ENCODE measurements around the gene GFI1B. TPM values are rescaled to one million over a fixed set of nuclear protein-coding genes. Genes with fewer than 3 reads are reported as not detected.
A peak's percentile ranks its signal among the peaks of the same experiment; 100 is the strongest.

GFI1B gene
- total RNA-seq, 1 experiment from 2014 or later, result 0.77 TPM

GRCh38 chr9:133027134-133027533 lies 48.6 kb downstream of the GFI1B start (continued):
- TF ChIP-seq USF2 (CRISPR knock-in tag; IDR thresholded peaks at IDR 0.05) (no peak), IRF2 (CRISPR knock-in tag; IDR thresholded peaks at IDR 0.05; ENCODE audit: borderline replicate concordance, low read depth) (no peak)

GRCh38 chr9:133028221-133028620 lies 49.7 kb downstream of the GFI1B start:
- TF ChIP-seq ZNF416 (CRISPR knock-in tag; IDR thresholded peaks at IDR 0.05), result no peak
- no peak for TF ChIP-seq ZNF232 (CRISPR knock-in tag; IDR thresholded peaks at IDR 0.05)
- TF ChIP-seq NFYB (CRISPR knock-in tag; conservative IDR thresholded peaks at IDR 0.05; ENCODE audit: low read depth), result no peak
- TF ChIP-seq CBFB (CRISPR knock-in tag; IDR thresholded peaks at IDR 0.05; ENCODE audit: low read depth), result no peak
- no peak for TF ChIP-seq ZNF121 (CRISPR knock-in tag; IDR thresholded peaks at IDR 0.05)
- no peak for TF ChIP-seq ZNF396 (CRISPR knock-in tag; IDR thresholded peaks at IDR 0.05; ENCODE audit: borderline replicate concordance)
- Mint-ChIP-seq H3K27ac (no peak overlapping the region), H3K4me3 (peak overlapping the region; percentile 99), H3K4me1 (peaks cover 22% of the 10 kb centered on the region), H3K27me3 (ENCODE audit: low read depth) (peaks cover 16% of the 10 kb centered on the region), H3K9me3 (0 out of 2 replicates have a peak, but pooled peaks cover 6% of the 10 kb centered on the region), H3K36me3 (peaks cover 8% of the 10 kb centered on the region)
- no peak for DNase-seq (ENCODE audit: low spot score)
- ChIA-PET CTCF (interaction anchor here (0.6 kb wide), 1 partner anchor 431 kb away, joined by 4 read pairs; no protein-coding TSS in a partner anchor), POLR2A (no interaction called here)
- no peak for ATAC-seq

GRCh38 chr9:133029994-133030316 lies 51.5 kb downstream of the GFI1B start:
- ATAC-seq (no peak; the same call in 1 of the 2 replicates), DNase-seq (ENCODE audit: low spot score) (no peak)
- TF ChIP-seq PRDM15 (CRISPR knock-in tag; IDR thresholded peaks at IDR 0.05) (peak; percentile 46; the same call in 1 of the 2 replicates), ZNF416 (CRISPR knock-in tag; IDR thresholded peaks at IDR 0.05) (no peak)
- peaks cover 16% of the 10 kb centered on the region for H3K27me3 Mint-ChIP-seq (ENCODE audit: low read depth)
- ChIA-PET POLR2A (interaction anchor here (0.6 to 1.6 kb wide), 5 partner anchors 8 to 159 kb away, joined by 3 to 5 read pairs (median 4); no protein-coding TSS in a partner anchor), CTCF (interaction anchor here (0.6 to 5.8 kb wide), 18 partner anchors 7 to 713 kb away, joined by 3 to 63 read pairs (median 6); partner anchors contain the start of genes GFI1B and TSC1)
- H3K4me1 Mint-ChIP-seq, result peaks cover 17% of the 10 kb centered on the region
- H3K4me3 Mint-ChIP-seq, result peak overlapping the region; percentile 99
- H3K36me3 Mint-ChIP-seq, result peaks cover 8% of the 10 kb centered on the region
- H3K9me3 Mint-ChIP-seq, result 0 out of 2 replicates have a peak, but pooled peaks cover 6% of the 10 kb centered on the region
- peak overlapping the region; percentile 72; the same call in 1 of the 2 replicates for H3K27ac Mint-ChIP-seq

- H3K4me3 Mint-ChIP-seq, result peak within 1 kb of the TSS; percentile 99
- peaks cover 17% of the 10 kb centered on the region for H3K4me1 Mint-ChIP-seq
- DNase-seq (ENCODE audit: low spot score), result peak; percentile 90
- peaks cover 8% of the 10 kb centered on the region for H3K36me3 Mint-ChIP-seq
- H3K9me3 Mint-ChIP-seq, result 0 out of 2 replicates have a peak, but pooled peaks cover 6% of the 10 kb centered on the region
- H3K27me3 Mint-ChIP-seq (ENCODE audit: low read depth), result peaks cover 12% of the 10 kb centered on the region
- peak within 1 kb of the TSS; percentile 99 for H3K27ac Mint-ChIP-seq
- POLR2A ChIA-PET, result interaction anchor here (0.6 to 1.6 kb wide), 7 partner anchors 8 to 158 kb away, joined by 3 to 5 read pairs (median 3); no protein-coding TSS in a partner anchor
- CTCF ChIA-PET, result interaction anchor here (0.6 to 5.8 kb wide), 21 partner anchors 8 to 713 kb away, joined by 3 to 63 read pairs (median 4); partner anchors contain the start of genes GFI1B and TSC1
- peak; percentile 98 for ATAC-seq
- TF ChIP-seq E2F4 (CRISPR knock-in tag; IDR thresholded peaks at IDR 0.05; ENCODE audit: borderline replicate concordance, low read depth) (peak; percentile 88), CREB1 (CRISPR knock-in tag; IDR thresholded peaks at IDR 0.05) (0 out of 2 replicates have a peak, but pooled peaks have one; percentile 32), ETV6 (CRISPR knock-in tag; IDR thresholded peaks at IDR 0.05) (peak; percentile 75; the same call in 1 of the 2 replicates), NFATC4 (CRISPR knock-in tag; IDR thresholded peaks at IDR 0.05) (no peak), ZNF317 (CRISPR knock-in tag; IDR thresholded peaks at IDR 0.05; ENCODE audit: borderline replicate concordance, low read depth) (0 out of 2 replicates have a peak, but pooled peaks have one; percentile 28), KAT7 (CRISPR knock-in tag; IDR thresholded peaks at IDR 0.05; ENCODE audit: borderline replicate concordance) (0 out of 2 replicates have a peak, but pooled peaks have one; percentile 64), ZBTB21 (CRISPR knock-in tag; IDR thresholded peaks at IDR 0.05; ENCODE audit: borderline replicate concordance) (peak; percentile 48; the same call in 1 of the 2 replicates), ZNF263 (CRISPR knock-in tag; IDR thresholded peaks at IDR 0.05; ENCODE audit: low read depth) (no peak), NFE2L1 (CRISPR knock-in tag; IDR thresholded peaks at IDR 0.05) (peak; percentile 75; the same call in 1 of the 2 replicates), USF1 (CRISPR knock-in tag; IDR thresholded peaks at IDR 0.05) (peak; percentile 70), IRF2 (CRISPR knock-in tag; IDR thresholded peaks at IDR 0.05; ENCODE audit: borderline replicate concordance, low read depth) (0 out of 2 replicates have a peak, but pooled peaks have one; percentile 27), FOXK1 (CRISPR knock-in tag; IDR thresholded peaks at IDR 0.05) (peak; percentile 91), E2F5 (CRISPR knock-in tag; IDR thresholded peaks at IDR 0.05) (peak; percentile 79)
These were observed 52.0 kb downstream of the GFI1B start, which contains the start of gene GTF3C5 for GRCh38 chr9:133030317-133031129. TSS of gene GTF3C5 (plus strand) at chr9:133030997. CDS start at chr9:133031012, 15 bp downstream.

Data from WTC11 (cell line).